Activated naive CD8-positive, alpha-beta T cell (primary cell): ENCODE measurements around the gene MRPS24.

ENCODE experiments used
- H3K27ac Mint-ChIP-seq: one replicate; pipeline ENCODE4 v1.8.0; 2021; ENCODE audit warnings: mixed read lengths
- H3K27me3 Mint-ChIP-seq: one replicate; pipeline ENCODE4 v1.8.0; 2021; ENCODE audit warnings: mixed read lengths
- H3K36me3 Mint-ChIP-seq: one replicate; pipeline ENCODE4 v1.8.0; 2021; ENCODE audit warnings: mixed read lengths
- H3K4me1 Mint-ChIP-seq: one replicate; pipeline ENCODE4 v1.8.0; 2021; ENCODE audit warnings: low read depth, mixed read lengths
- H3K4me3 Mint-ChIP-seq: one replicate; pipeline ENCODE4 v1.8.0; 2021; ENCODE audit warnings: mild to moderate bottlenecking, mixed read lengths
- H3K9me3 Mint-ChIP-seq: one replicate; pipeline ENCODE4 v1.8.0; 2021; ENCODE audit warnings: low read depth, mixed read lengths

MRPS24 gene

DNA sequence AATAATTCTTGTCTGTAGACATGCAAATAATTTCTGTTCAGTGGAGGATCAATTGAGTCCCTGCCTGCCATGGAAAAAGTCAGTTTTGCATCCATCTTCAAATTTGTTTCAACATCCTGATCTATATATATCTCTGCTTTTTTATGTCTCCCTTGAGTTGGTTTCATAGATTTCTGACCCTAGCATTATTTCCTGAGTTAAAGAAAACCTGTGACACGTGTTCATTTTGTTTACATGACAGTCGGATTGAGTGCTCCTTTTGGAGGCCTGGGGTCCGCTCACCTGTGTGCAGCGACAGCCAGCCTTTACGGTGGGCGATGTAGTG lies 674 bp downstream of the MRPS24 start:
- no peaks in the 10 kb centered on the region for H3K9me3 Mint-ChIP-seq
- H3K4me1 Mint-ChIP-seq = peaks cover 22% of the 10 kb centered on the region
- peak overlapping the region; percentile 97 for H3K27ac Mint-ChIP-seq
- H3K27me3 Mint-ChIP-seq = no peaks in the 10 kb centered on the region
- H3K36me3 Mint-ChIP-seq = peaks cover 11% of the 10 kb centered on the region
- peak overlapping the region; percentile 95 for H3K4me3 Mint-ChIP-seq

DNA sequence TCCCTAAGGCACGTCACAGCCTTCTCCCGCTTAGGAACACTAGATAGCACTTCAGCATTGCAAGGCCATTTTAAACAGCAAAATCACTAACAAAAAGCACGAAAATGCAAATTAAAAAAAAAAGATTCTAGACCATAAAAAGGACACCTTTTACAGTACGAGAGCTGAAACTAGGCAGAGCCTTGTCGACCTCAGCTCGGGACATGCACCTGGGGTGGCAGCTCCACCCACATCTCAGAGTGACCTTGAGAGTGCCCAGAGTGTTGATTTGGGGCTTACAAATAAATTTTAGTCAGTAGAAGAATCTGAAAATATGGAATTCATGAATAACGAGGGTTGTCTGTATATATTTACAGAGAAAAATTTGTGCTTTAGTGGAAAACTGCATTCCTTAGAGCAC lies 1.1 kb downstream of the MRPS24 start:
- Mint-ChIP-seq H3K4me3 (peak overlapping the region; percentile 95), H3K36me3 (peaks cover 11% of the 10 kb centered on the region), H3K4me1 (peaks cover 22% of the 10 kb centered on the region), H3K9me3 (no peaks in the 10 kb centered on the region), H3K27me3 (no peaks in the 10 kb centered on the region), H3K27ac (peak overlapping the region; percentile 97)

DNA sequence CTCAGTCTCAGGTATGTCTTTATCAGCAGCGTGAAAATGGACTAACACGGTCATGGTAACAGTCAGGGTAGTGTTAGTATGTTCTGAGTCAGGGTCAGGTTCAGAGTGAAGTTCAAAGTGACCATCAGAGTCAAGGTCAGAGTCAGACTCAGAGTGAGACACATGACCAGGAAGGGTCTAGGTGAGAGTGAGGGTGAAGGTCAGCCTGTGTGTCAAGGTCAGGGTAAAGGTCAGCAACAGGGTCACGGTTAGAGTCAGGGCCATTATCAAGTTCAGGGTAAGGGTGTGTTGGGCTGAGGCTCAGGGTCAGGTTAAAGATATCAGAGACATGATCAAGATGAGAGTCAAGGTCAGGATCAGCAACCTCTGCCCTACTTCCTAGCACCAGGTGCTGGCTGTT lies 4.0 kb downstream of the MRPS24 start:
- Mint-ChIP-seq H3K27me3 (no peaks in the 10 kb centered on the region), H3K27ac (no peak overlapping the region)

DNA sequence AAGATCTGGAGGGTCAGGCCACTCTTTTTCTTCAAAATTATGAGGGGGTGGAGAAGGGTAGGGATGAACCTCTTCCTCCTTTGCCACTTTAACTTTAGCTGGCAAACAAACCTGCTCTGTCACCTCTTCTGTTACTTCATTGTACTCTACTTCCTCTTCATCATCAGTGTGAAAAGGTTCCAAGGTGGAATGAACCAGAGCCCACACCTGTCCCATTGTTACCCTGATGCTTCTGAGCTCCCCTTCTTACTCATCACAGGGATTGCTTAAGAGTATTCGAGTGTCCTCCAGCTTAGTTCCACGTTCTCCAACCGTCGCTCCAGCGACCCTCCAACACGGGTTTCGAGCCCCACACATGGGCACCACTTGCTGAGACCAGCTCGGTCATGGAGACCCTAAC lies 5.2 kb downstream of the MRPS24 start:
- H3K27me3 Mint-ChIP-seq = no peaks in the 10 kb centered on the region
- H3K9me3 Mint-ChIP-seq = no peaks in the 10 kb centered on the region
- peaks cover 12% of the 10 kb centered on the region for H3K4me1 Mint-ChIP-seq
- H3K36me3 Mint-ChIP-seq = peaks cover 11% of the 10 kb centered on the region
- no peak overlapping the region for H3K4me3 Mint-ChIP-seq
- H3K27ac Mint-ChIP-seq = no peak overlapping the region

More for the DNA sequence above, 4.0 kb downstream of the MRPS24 start:
- H3K9me3 Mint-ChIP-seq = no peaks in the 10 kb centered on the region
- H3K4me3 Mint-ChIP-seq = no peak overlapping the region
- peaks cover 21% of the 10 kb centered on the region for H3K4me1 Mint-ChIP-seq
- H3K36me3 Mint-ChIP-seq = peaks cover 11% of the 10 kb centered on the region

DNA sequence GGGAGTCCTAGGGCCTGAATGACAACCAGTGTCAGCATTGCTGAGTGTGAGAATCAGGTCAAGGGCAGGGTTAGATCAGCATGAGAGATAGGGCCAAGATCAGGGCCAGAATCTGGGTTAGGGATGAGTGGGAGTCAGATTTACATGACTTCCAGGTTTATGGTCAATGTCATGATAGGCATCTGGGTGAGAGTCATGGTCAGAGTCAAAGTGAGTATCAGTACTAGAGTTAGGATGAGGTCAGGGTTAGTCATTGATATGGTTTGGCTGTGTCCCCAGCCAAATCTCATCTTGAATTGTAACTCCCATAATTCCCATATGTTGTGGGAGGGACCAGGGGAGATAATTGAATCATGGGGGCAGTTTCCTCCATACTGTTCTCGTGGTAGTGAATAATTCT lies 12.3 kb downstream of the MRPS24 start:
- Mint-ChIP-seq H3K36me3 (no peaks in the 10 kb centered on the region), H3K4me3 (no peak overlapping the region), H3K9me3 (no peaks in the 10 kb centered on the region), H3K27me3 (no peaks in the 10 kb centered on the region), H3K4me1 (no peaks in the 10 kb centered on the region), H3K27ac (no peak overlapping the region)

DNA sequence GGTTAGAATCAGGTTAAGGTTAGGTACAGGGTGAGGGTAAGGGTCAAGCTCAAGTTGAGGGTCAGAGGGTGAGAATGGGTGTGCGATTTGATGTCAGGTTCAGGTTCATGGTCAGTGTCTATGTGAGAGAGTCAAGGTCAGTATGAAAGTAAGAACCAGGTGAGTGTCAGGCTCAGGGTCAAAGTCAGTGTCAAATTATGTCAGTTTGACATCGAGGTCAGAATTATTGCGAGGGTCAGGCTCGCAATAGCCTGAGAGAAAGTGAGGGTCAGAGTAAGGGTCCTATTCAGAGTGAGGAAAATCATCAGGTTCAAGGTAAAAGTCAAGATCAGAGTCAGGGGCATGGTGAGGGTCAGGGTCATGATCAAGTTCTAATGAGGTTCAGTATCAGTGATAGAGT lies 13.0 kb downstream of the MRPS24 start:
- Mint-ChIP-seq H3K4me1 (no peaks in the 10 kb centered on the region), H3K27ac (no peak overlapping the region), H3K4me3 (no peak overlapping the region), H3K9me3 (no peaks in the 10 kb centered on the region), H3K27me3 (no peaks in the 10 kb centered on the region), H3K36me3 (no peaks in the 10 kb centered on the region)

DNA sequence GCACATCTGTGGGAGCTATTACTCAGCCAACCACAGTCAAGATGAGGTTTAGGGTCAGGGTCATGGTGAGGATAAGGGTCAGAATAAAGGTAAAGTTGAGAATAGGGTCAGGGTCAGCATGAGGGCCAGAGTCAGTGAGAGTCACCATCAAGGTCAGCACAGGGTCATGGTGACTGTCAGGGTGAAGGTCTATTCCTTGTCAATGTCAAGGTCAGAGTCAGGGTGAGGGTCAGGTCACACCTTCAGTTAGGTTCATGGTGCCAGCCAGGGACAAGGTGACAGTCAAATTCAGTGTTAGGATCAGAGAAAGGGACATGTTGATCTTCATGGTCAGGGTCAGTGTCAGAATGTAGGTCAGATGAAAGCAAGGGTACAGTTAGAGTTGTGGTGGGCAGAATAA lies 14.1 kb downstream of the MRPS24 start:
- no peaks in the 10 kb centered on the region for H3K9me3 Mint-ChIP-seq
- no peaks in the 10 kb centered on the region for H3K27me3 Mint-ChIP-seq
- no peaks in the 10 kb centered on the region for H3K36me3 Mint-ChIP-seq
- H3K27ac Mint-ChIP-seq = no peak overlapping the region
- H3K4me1 Mint-ChIP-seq = no peaks in the 10 kb centered on the region
- no peak overlapping the region for H3K4me3 Mint-ChIP-seq

DNA sequence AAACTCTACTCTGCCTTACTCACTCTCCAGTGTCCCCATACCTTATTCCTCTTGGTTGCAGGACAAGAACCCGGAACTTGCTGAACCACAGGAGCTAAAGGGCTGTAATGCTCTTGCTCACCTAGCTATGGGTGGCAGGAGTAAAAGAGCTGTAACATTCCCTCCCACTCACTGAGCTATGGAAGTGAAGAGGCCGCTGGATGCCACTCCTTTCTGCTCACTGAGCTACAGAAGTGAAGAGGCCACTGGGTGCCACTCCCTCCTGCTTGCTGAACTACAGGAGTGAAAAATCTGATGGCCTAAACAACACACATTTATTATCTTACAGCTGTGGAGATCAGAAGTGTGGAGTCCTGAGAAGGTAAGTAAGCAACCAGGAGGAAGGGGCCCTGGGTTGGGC lies 17.5 kb downstream of the MRPS24 start:
- no peaks in the 10 kb centered on the region for H3K4me1 Mint-ChIP-seq
- H3K4me3 Mint-ChIP-seq = no peak overlapping the region
- H3K27me3 Mint-ChIP-seq = no peaks in the 10 kb centered on the region
- no peak overlapping the region for H3K27ac Mint-ChIP-seq
- no peaks in the 10 kb centered on the region for H3K9me3 Mint-ChIP-seq
- no peaks in the 10 kb centered on the region for H3K36me3 Mint-ChIP-seq

DNA sequence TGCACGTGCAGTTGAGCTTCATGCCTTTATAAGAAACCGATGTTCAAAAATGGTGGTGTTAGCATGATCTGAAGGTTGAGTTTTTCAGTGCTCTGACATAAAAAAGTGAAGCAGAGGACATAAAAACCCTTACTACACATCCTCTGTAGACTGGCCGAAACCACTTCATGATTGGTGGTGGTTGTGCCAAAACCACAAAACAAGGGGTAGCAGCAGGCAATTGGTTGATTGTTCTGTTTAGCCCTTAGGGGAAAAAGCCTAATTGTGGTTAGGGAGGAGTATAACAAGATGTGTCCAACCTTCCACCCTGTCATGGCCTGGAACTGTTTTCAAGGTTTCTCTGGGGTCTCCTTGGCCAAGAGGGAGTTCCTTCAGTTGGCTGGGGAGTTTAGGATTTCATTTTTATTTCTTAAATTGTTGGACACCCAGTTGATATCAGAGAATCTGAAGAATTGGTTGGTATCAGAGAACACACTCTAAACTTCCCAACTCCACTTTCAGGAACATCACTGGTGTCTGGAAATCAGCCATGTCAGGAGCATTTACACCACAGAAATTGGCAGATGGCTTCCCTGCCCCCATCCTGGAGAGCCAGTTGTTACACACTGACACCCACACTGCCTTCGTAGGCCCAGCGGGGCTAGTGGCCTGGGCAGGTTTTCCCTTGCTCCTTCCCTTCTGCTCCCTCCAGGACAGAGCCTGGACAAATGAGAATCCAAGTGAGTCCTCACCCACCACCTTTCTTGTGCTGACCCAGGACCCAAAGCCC lies 18.8 kb downstream of the MRPS24 start:
- no peak overlapping the region for H3K4me3 Mint-ChIP-seq
- no peaks in the 10 kb centered on the region for H3K9me3 Mint-ChIP-seq
- H3K4me1 Mint-ChIP-seq = no peaks in the 10 kb centered on the region
- no peak overlapping the region for H3K27ac Mint-ChIP-seq
- H3K27me3 Mint-ChIP-seq = no peaks in the 10 kb centered on the region
- no peaks in the 10 kb centered on the region for H3K36me3 Mint-ChIP-seq

DNA sequence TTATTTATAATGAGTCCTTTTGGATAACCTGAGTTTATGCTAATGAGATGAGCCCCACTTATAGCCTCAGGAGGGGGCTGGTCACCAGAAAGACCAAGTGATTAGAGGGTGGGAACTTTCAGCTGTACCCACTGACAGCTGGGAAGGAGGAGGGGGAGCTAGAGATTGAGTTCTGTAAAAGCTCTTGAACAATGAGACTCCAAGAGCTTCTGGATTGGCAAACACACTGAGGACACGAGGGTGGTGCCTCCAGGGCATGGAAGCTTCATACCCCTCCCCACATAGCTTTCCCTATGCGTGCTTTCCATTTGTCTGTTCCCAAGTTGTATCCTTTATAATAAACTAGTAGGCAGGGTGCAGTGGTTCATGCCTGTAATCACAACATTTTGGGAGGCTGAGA lies 20.3 kb downstream of the MRPS24 start:
- H3K27ac Mint-ChIP-seq = no peak overlapping the region
- H3K27me3 Mint-ChIP-seq = peaks cover 2% of the 10 kb centered on the region
- no peaks in the 10 kb centered on the region for H3K36me3 Mint-ChIP-seq
- no peaks in the 10 kb centered on the region for H3K9me3 Mint-ChIP-seq
- H3K4me1 Mint-ChIP-seq = no peaks in the 10 kb centered on the region
- H3K4me3 Mint-ChIP-seq = no peak overlapping the region

DNA sequence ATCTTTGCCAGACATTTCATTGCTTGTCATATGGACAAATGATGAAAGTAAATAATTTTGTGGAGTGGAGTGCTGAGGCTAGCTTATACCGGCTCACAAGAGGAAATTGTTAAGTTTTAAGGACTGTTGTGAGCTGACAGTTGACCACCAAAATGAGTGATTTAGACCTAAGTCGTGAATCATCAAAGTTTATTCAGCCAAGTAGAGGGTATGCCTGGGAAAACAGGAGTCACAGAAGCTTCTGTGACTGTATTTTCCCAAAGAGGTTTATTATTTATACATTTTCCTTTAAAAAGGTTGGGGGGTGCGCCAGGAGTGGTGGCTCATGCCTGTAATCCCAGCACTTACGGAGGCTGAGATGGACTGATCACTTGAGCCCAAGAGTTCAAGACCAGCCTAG lies 21.8 kb downstream of the MRPS24 start:
- H3K36me3 Mint-ChIP-seq = no peaks in the 10 kb centered on the region
- no peak overlapping the region for H3K27ac Mint-ChIP-seq
- H3K4me1 Mint-ChIP-seq = no peaks in the 10 kb centered on the region
- H3K27me3 Mint-ChIP-seq = peaks cover 2% of the 10 kb centered on the region
- H3K4me3 Mint-ChIP-seq = no peak overlapping the region
- H3K9me3 Mint-ChIP-seq = no peaks in the 10 kb centered on the region

DNA sequence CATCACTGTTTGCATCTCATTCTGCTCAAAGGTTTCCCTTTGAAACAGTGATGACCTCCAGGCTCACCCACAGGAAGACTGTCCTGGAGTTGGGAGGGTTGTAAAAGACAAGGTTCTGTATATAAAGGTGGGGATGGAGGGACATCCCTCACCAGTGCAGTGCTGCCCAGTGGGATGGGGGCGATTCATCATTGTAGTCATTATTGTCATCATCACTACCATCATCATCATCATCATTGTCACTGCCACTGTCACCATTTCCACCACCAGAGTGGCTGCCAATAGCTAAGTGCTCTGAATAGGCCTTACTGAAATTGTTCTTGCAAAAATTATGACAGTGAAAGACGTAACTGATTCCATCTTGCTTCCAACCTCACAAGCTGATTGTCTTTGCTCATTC lies 24.7 kb downstream of the MRPS24 start:
- H3K27me3 Mint-ChIP-seq = peaks cover 2% of the 10 kb centered on the region
- H3K9me3 Mint-ChIP-seq = no peaks in the 10 kb centered on the region
- no peak overlapping the region for H3K4me3 Mint-ChIP-seq
- H3K4me1 Mint-ChIP-seq = peaks cover 1% of the 10 kb centered on the region
- no peaks in the 10 kb centered on the region for H3K36me3 Mint-ChIP-seq
- H3K27ac Mint-ChIP-seq = no peak overlapping the region

DNA sequence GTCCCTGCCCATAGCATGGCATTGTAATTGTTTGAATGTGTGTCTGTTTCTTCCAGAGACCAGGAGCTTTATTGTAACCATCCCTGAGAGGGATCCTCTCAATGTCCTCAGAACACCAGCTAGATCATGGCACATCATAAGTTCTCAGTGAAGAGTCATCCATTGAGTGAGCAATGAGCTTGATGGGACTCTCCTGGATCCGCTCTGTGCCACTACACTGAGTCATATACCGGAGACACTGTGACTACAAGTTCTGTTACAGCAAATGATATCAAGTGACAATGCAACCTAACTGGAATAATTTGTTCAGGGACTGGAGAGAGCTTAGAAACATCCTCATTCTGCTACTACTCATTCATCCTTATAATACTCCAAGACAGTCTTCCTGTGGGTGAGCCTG lies 25.1 kb downstream of the MRPS24 start:
- Mint-ChIP-seq H3K9me3 (no peaks in the 10 kb centered on the region), H3K27me3 (peaks cover 2% of the 10 kb centered on the region), H3K36me3 (no peaks in the 10 kb centered on the region), H3K27ac (no peak overlapping the region), H3K4me3 (no peak overlapping the region), H3K4me1 (peaks cover 1% of the 10 kb centered on the region)

DNA sequence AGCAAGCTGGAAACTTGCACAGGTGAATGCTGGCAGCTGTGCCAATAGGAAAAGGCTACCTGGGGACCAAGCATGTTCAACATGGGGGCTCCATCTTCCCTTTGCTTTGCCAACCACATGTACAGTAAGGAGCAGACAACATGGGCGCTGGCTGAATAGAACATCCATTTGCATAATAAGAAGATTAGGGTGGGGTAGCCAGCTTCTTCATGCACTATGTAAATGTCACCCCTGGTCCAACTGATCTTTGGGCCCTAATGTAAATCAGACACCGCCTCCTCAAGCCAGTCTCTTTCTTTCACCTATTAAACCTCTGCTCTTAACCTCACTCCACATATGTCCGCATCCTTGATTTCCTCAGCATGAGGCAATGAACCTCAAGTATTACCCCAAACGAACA lies 26.0 kb downstream of the MRPS24 start:
- Mint-ChIP-seq H3K27me3 (peaks cover 2% of the 10 kb centered on the region), H3K4me1 (peaks cover 6% of the 10 kb centered on the region), H3K9me3 (no peaks in the 10 kb centered on the region), H3K27ac (no peak overlapping the region), H3K36me3 (no peaks in the 10 kb centered on the region), H3K4me3 (no peak overlapping the region)

DNA sequence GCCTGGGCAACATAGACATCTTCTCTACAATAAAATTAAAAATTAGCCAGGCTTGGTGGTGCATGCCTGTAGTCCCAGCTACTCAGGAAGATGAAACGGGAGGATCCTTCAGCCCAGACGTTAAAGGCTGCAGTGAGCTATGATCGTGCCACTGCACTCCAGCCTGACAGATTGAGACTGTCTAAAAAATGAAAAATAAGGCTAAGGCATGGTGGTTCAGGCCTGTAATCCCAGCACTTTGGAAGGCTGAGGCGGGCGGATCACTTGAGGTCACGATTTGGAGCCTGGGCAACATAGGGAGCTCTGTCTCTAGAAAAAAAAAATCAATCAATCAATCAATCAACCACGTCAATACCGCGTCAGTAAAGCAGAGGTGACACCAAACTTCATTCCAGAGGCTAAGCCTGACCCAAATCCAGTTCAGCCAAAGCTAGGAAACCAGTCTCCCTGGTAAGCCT lies 31.1 kb downstream of the MRPS24 start:
- no peaks in the 10 kb centered on the region for H3K27me3 Mint-ChIP-seq
- H3K9me3 Mint-ChIP-seq = peaks cover 7% of the 10 kb centered on the region
- peaks cover 23% of the 10 kb centered on the region for H3K4me1 Mint-ChIP-seq
- H3K36me3 Mint-ChIP-seq = peaks cover 7% of the 10 kb centered on the region
- no peak overlapping the region for H3K4me3 Mint-ChIP-seq
- H3K27ac Mint-ChIP-seq = no peak overlapping the region
